NCI-H460 (cell line): ENCODE data around the gene C19orf53. TPM values are rescaled to one million over a fixed set of nuclear protein-coding genes. Genes with fewer than 3 reads are reported as not detected.
A peak's percentile ranks its signal among the peaks of the same experiment; 100 is the strongest.
"Not testable (repeated sequence)": the region's sequence is repeated elsewhere in the genome, so short reads cannot be mapped to it uniquely, and the experiment has no call there.

Source experiments
- DNase-seq: peaks from one replicate; pipeline ENCODE4 v3.0.0-alpha.2; 2016; ENCODE audit warnings: low read depth; ENCODE audit errors: extremely low read depth
- total RNA-seq: library from RNA; depleted of rRNA; stranded (reverse); fragments of >200 nt; shearing (Covaris generic); gene quantifications from 2 replicates; pipeline ENCODE4 v1.2.3, GENCODE V29; 2014

The C19orf53 gene
- total RNA-seq, 1 experiment from 2014 or later: 87.5 TPM

DNA sequence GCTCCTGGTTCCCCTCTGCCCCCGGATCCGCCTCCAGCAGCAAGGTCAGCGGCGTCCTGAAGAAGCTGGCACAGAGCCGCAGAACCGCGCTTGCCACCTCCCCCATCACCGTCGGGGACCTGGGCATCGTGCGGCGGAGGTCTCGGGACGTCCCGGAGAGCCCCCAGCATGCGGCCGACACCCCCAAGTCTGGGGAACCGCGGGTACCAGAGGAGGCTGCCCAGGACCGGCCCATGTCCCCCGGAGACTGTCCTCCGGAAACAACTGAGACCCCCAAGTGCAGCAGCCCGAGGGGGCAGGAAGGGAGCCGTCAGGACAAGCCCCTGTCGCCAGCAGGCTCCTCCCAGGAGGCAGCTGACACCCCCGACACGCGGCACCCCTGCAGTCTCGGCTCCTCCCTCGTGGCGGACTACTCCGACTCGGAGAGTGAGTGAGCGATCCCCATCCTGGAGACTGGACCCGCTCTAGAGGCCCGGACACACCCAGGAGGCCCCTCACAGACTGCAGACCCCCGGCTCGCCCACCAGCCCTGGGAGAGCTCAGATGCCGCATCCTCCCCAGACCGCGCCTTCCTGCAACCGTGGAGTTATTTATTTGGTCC lies 11.5 kb upstream of the C19orf53 start:
- DNase-seq: no peak

DNA sequence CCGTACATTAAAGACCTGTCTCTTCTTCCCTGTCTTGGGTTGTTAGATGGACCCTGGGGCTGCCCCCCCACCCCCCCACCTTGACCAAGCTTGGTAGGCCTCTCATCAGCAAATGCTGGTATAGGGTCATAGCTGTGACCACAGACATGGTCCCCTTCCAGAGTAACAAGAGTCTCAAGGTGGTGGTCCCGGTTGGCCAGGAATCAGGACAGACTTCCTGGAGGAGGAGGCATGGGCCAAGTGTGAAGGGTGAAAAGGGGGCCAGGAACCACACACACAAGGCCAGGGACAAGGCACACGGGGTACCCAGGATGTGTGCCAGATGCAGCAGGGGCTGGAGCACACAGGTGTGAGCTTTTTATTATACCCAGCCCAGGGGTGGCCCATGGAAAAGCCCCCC lies 11.0 kb upstream of the C19orf53 start:
- no peak for DNase-seq

DNA sequence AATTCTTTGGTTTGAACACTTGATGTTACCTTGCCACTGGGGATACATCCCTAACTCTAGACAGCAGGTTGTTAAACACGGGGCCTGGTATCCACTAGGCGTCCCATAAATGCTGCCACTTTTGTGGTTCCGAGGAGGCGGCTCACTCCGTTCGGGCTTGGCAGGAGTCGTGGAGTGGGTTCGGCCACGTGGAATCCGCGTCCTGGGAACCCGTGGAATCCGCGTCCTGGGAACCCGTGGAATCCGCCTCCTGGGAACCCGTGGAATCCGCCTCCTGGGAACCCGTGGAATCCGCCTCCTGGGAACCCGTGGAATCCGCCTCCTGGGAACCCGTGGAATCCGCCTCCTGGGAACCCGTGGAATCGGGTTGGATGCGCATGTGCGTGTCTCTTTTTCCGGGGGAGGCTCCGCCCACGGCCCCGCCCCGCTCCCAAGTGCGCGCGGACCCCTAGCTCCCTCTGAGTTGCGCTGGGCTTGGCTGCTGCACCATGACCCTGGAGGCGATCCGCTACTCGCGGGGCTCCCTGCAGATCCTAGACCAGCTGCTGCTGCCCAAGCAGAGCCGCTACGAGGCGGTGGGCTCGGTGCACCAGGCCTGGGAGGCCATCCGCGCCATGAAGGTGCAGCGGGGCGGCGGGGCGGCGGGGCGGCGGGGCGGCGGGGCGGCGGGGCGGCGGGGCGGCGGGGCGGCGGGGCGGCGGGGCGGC lies 10.0 kb upstream of the C19orf53 start, which contains the start of gene MRI1:
Gene MRI1, plus strand, starts transcription at position 422 of the 707 bp plus-strand sequence. Its CDS starts 67 bp downstream, at position 489.
- no peak for DNase-seq

DNA sequence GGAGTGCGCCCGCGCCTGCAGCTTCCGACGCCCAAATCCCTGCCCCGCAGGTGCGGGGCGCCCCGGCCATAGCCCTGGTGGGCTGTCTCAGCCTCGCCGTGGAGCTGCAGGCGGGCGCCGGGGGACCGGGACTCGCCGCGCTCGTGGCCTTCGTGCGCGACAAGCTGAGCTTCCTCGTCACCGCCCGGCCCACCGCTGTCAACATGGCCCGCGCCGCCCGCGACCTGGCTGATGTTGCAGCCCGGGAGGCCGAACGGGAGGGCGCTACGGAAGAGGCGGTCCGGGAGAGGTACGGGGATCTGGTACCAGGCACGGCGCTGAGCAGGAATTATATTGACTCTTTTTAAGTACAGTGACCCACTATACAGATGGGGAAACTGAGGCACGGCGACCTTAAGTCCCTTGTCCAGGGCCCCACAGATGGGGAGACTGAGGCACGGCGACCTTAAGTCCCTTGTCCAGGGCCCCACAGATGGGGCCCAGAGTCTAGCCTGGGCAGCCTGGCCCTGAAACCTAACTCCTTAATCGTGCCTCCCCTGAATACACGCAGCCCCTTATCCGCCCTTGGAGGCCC lies 9.3 kb upstream of the C19orf53 start:
- no peak for DNase-seq

- DNase-seq: no peak
Observed at GRCh38 chr19:13765395-13766094, 8.7 kb upstream of the C19orf53 start.

GRCh38 chr19:13766095-13766481 lies 8.2 kb upstream of the C19orf53 start:
- DNase-seq: no peak

- no peak for DNase-seq
Observed at GRCh38 chr19:13768510-13768909, 5.7 kb upstream of the C19orf53 start.

DNA sequence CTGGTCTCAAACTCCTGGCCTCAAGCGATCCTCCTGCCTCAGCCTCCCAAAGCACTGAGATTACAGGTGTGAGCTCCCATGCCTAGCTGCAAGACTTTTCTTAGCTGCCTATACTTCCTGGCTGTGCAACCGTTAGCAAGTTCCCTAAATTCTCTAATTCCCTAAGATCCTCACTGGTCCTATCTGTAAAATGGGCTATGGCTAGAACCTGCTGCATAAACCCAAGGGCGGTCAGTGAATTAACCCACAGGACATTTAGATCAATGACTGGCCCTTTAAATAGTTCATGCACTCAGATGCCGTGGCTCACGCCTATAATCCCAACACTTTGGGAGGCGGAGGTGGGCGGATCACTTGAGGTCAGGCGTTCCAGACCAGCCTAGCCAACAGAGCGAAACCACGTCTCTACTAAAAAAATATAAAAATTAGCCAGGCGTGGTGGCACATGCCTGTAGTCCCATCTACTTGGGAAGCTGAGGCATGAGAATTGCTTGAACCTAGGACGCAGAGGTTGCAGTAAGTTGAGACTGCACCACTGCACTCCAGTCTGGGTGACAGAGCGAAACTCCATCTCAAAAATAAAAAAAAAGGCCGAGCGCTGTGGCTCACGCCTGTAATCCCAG lies 4.1 kb upstream of the C19orf53 start:
- no peak for DNase-seq

DNA sequence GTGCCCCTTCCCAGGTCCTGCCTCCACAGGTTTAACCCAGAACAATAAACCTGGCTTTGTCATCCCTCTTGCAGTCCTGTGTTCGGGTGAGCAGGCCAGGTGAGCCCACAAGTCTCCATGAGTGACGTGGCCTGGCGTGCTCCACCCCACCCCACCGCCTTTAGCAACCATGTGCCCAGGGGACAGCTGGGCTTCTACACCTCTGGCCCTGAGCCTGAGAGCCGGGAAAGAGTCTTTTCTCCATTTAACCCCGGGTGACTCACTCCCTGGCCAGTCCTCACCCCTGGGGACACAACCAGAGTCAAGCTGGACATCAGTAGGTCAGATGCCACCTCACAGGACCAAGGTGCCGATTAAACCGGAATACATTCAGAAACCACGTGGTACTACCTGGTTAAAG lies 4.1 kb downstream of the C19orf53 start:
- DNase-seq: no peak

- DNase-seq: no peak
Observed at GRCh38 chr19:13778847-13779246, 4.6 kb downstream of the C19orf53 start.

GRCh38 chr19:13779794-13780193 lies 5.5 kb downstream of the C19orf53 start:
- DNase-seq: not testable (repeated sequence)

DNA sequence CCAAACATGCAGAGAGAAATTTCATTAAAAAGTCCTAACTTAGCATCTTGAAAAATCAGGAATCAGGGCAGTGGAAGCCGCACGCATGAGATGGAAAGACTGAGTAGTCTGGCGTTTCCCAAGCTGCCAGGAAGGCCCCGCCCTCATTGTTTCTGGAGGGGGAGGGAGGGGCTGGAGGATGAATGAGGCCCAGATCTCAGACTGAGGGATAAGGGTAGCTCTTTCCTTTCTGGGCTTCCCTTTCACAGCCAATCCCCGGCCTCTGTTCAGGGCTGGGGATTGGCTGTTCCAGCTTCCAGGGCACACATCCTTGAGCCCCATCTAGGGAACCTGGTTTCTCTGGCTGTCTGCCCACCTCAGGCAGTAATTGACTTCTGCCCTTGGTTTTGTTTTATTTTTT lies 7.3 kb downstream of the C19orf53 start:
- DNase-seq: no peak

GRCh38 chr19:13782537-13782936 lies 8.3 kb downstream of the C19orf53 start:
- DNase-seq: no peak

DNA sequence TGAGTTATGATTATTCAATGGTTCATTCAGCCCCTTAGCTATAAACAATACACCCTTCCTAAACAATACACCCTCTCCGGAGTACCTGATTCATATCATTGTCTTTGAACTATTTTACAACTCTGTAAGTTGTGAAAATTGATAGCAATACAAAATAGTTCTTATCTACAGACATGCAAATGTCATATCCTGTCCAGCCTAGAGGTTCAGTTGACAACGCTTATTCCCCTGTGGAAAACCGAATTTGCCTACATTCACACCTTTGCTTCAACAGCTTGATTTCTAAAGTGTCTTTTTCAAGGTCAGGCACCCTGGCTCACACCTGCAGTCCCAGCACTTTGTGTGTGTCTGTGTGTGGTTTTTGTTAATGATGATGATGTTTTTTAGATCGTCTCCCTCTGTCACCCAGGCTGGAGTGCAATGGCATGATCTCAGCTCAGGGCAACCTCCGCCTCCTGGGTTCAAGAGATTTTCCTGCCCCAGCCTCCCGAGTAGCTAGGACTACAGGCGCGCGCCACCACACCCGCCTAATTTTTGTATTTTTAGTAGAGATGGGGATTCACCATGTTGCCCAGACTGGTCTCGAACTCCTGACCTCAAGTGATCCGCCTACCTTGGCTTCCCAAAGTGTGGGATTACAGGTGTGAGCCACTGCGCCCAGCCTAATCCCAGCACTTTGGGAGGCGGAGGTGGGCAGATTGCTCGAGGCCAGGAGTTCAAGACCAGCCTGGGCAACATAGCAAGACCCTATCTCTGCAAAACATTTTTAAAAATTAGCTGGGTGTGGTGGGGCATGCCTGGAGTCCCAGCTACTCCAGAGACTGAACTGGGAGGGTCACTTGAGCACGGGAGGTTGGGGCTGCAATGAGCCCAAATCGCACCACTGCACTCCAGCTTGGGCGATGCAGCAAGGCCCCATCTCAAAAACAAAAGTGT lies 9.6 kb downstream of the C19orf53 start:
- DNase-seq: no peak

- DNase-seq: peak; percentile 52
Observed at GRCh38 chr19:13784731-13785452, 10.6 kb downstream of the C19orf53 start.

DNA sequence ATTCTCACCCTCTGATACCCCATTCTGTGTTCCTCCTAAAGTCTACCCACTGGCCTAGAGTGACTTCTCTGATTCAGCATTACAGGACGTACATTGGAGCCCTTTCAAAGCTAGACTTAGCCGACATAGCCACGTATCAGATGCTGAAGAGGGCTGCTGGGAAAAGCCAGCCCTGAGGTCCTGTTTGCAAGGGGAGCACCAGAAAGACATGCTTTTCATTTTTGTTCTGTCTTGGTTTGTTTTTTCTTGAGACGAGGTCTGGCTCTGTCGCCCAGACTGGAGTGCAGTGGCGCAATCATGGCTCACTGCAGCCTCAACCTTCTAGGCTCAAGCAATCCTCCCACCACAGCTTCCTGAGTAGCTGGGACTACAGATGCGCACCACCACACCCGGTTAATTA lies 14.7 kb downstream of the C19orf53 start:
- no peak for DNase-seq

DNA sequence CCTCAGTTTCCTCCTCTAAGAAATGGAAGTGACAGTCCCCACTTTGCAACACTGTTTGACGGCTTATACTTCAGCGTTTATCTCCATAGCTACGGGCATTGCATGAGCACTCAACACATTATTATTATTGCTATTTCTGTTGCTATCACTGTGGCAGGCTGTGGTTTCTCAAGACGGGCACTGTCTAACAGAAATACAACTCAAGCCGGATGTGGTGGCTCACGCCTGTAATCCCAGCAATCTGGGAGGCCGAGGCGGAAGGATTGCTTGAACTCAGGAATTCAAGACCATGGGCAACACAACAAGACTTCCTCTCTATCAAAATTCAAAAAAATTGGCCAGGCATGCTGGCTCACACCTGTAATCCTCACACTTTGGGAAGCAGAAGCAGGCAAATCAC lies 16.1 kb downstream of the C19orf53 start:
- no peak for DNase-seq

DNA sequence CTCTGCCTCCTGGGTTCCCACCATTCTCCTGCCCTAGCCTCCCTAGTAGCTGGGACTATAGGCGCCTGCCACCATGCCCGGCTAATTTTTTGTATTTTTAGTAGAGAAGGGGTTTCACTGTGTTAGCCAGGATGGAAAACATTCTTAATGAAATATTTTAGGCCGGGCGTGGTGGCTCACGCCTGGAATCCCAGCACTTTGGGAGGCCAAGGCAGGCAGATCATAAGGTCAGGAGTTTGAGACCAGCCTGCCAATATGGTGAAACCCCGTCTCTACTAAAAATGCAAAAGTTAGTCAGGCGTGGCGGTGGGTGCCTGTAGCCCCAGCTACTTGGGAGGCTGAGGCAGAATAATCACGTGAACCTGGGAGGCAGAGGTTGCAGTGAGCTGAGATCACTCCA lies 19.1 kb downstream of the C19orf53 start:
- DNase-seq: not testable (repeated sequence)

GRCh38 chr19:13794398-13794756 lies 20.1 kb downstream of the C19orf53 start:
- DNase-seq: no peak
